ENCODE results near the gene PPP1CA. TPM values are rescaled to one million over a fixed set of nuclear protein-coding genes. Genes with fewer than 3 reads are reported as not detected.

Gene PPP1CA
- polyA plus RNA-seq, 1 donor (not counting 4 experiments of a cell fraction or from before 2014, with no cell fraction given), result 122 TPM

GRCh38 chr11:67369275-67369674 lies 32.4 kb downstream of the PPP1CA start:
- FAIRE-seq, result no peak
- H3K9me1 ChIP-seq (ENCODE audit: control insufficient read depth, extremely low read depth, insufficient read depth, low read length), result no peaks in the 10 kb centered on the region
- H3K4me1 ChIP-seq (ENCODE audit: control insufficient read depth, extremely low read depth, insufficient read depth, low read length), result peaks cover 23% of the 10 kb centered on the region
- H3K36me3 ChIP-seq (ENCODE audit: control insufficient read depth in 2 of 2, extremely low read depth in 1 of 2, insufficient read depth in 2 of 2, low read length in 2 of 2), result peaks cover 4 to 6% of the 10 kb centered on the region in 2 experiments
- no peaks in the 10 kb centered on the region for H3K79me2 ChIP-seq (ENCODE audit: control insufficient read depth, insufficient read depth, low read length)
- no peak for TF ChIP-seq EZH2 (IDR thresholded peaks at IDR 0.05; ENCODE audit: low read length)
- peaks cover 5% of the 10 kb centered on the region for H4K20me1 ChIP-seq (ENCODE audit: control insufficient read depth, extremely low read depth, insufficient read depth, low read length)
- H3K27me3 ChIP-seq (ENCODE audit: control insufficient read depth, extremely low read depth, insufficient read depth, low read length), result no peaks in the 10 kb centered on the region
- no peak overlapping the region for H3K4me2 ChIP-seq (ENCODE audit: control insufficient read depth, extremely low read depth, insufficient read depth, low read depth, low read length)
- no peak overlapping the region for H3K9ac ChIP-seq (ENCODE audit: control insufficient read depth, extremely low read depth, insufficient read depth, low read length)
- no peak overlapping the region for H3K27ac ChIP-seq (ENCODE audit: control insufficient read depth, insufficient read depth, low read length)
- DNase-seq (ENCODE audit: low read depth, low spot score), result no peak
- no peak overlapping the region for H3K4me3 ChIP-seq (ENCODE audit: control insufficient read depth in 2 of 3, extremely low read depth in 1 of 3, insufficient read depth in 2 of 3, low read depth in 1 of 3, low read length in 3 of 3)
- H3K9me3 ChIP-seq (ENCODE audit: control insufficient read depth, low read depth, low read length), result no peaks in the 10 kb centered on the region
- H2AFZ ChIP-seq (ENCODE audit: control insufficient read depth, low read length), result no peak overlapping the region
- dilution Hi-C loops (cut with MboI; ENCODE audit: extremely low pct_ligation_motif_present, low sequenced_read_pairs), result no loop called here

GRCh38 chr11:67368621-67369020 lies 33.0 kb downstream of the PPP1CA start:
- Histone ChIP-seq H3K4me1 (ENCODE audit: control insufficient read depth, extremely low read depth, insufficient read depth, low read length) (peaks cover 17% of the 10 kb centered on the region), H3K27ac (ENCODE audit: control insufficient read depth, insufficient read depth, low read length) (no peak overlapping the region), H3K4me3 (ENCODE audit: control insufficient read depth in 2 of 3, extremely low read depth in 1 of 3, insufficient read depth in 2 of 3, low read depth in 1 of 3, low read length in 3 of 3) (no peak overlapping the region), H3K9me3 (ENCODE audit: control insufficient read depth, low read depth, low read length) (no peaks in the 10 kb centered on the region), H4K20me1 (ENCODE audit: control insufficient read depth, extremely low read depth, insufficient read depth, low read length) (peaks cover 5% of the 10 kb centered on the region), H3K79me2 (ENCODE audit: control insufficient read depth, insufficient read depth, low read length) (no peaks in the 10 kb centered on the region), H3K9me1 (ENCODE audit: control insufficient read depth, extremely low read depth, insufficient read depth, low read length) (no peaks in the 10 kb centered on the region), H3K9ac (ENCODE audit: control insufficient read depth, extremely low read depth, insufficient read depth, low read length) (no peak overlapping the region), H2AFZ (ENCODE audit: control insufficient read depth, low read length) (no peak overlapping the region), H3K27me3 (ENCODE audit: control insufficient read depth, extremely low read depth, insufficient read depth, low read length) (no peaks in the 10 kb centered on the region), H3K36me3 (ENCODE audit: control insufficient read depth in 2 of 2, extremely low read depth in 1 of 2, insufficient read depth in 2 of 2, low read length in 2 of 2) (peaks cover 4 to 6% of the 10 kb centered on the region in 2 experiments), H3K4me2 (ENCODE audit: control insufficient read depth, extremely low read depth, insufficient read depth, low read depth, low read length) (no peak overlapping the region)
- dilution Hi-C loops (cut with MboI; ENCODE audit: extremely low pct_ligation_motif_present, low sequenced_read_pairs), result no loop called here
- DNase-seq (ENCODE audit: low read depth, low spot score), result no peak
- no peak for TF ChIP-seq EZH2 (IDR thresholded peaks at IDR 0.05; ENCODE audit: low read length)
- no peak for FAIRE-seq

GRCh38 chr11:67367761-67368227 lies 33.9 kb downstream of the PPP1CA start:
- dilution Hi-C loops (cut with MboI; ENCODE audit: extremely low pct_ligation_motif_present, low sequenced_read_pairs), result no loop called here
- no peaks in the 10 kb centered on the region for H3K79me2 ChIP-seq (ENCODE audit: control insufficient read depth, insufficient read depth, low read length)
- no peaks in the 10 kb centered on the region for H3K9me3 ChIP-seq (ENCODE audit: control insufficient read depth, low read depth, low read length)
- no peaks in the 10 kb centered on the region for H3K9me1 ChIP-seq (ENCODE audit: control insufficient read depth, extremely low read depth, insufficient read depth, low read length)
- peaks cover 4 to 6% of the 10 kb centered on the region in 2 experiments for H3K36me3 ChIP-seq (ENCODE audit: control insufficient read depth in 2 of 2, extremely low read depth in 1 of 2, insufficient read depth in 2 of 2, low read length in 2 of 2)
- H3K4me3 ChIP-seq (ENCODE audit: control insufficient read depth in 2 of 3, extremely low read depth in 1 of 3, insufficient read depth in 2 of 3, low read depth in 1 of 3, low read length in 3 of 3), result no peak overlapping the region
- H3K9ac ChIP-seq (ENCODE audit: control insufficient read depth, extremely low read depth, insufficient read depth, low read length), result no peak overlapping the region
- FAIRE-seq (peak; percentile 51), DNase-seq (ENCODE audit: low read depth, low spot score) (no peak)
- H3K4me2 ChIP-seq (ENCODE audit: control insufficient read depth, extremely low read depth, insufficient read depth, low read depth, low read length), result no peak overlapping the region
- peaks cover 17% of the 10 kb centered on the region for H3K4me1 ChIP-seq (ENCODE audit: control insufficient read depth, extremely low read depth, insufficient read depth, low read length)
- H3K27ac ChIP-seq (ENCODE audit: control insufficient read depth, insufficient read depth, low read length), result no peak overlapping the region
- H2AFZ ChIP-seq (ENCODE audit: control insufficient read depth, low read length), result no peak overlapping the region
- peaks cover 5% of the 10 kb centered on the region for H4K20me1 ChIP-seq (ENCODE audit: control insufficient read depth, extremely low read depth, insufficient read depth, low read length)
- H3K27me3 ChIP-seq (ENCODE audit: control insufficient read depth, extremely low read depth, insufficient read depth, low read length), result no peaks in the 10 kb centered on the region
- TF ChIP-seq CTCF (optimal IDR thresholded peaks at IDR 0.05 in 1 of 3, IDR thresholded peaks at IDR 0.05 in 1 of 3, conservative IDR thresholded peaks at IDR 0.05 in 1 of 3; ENCODE audit: extremely low read depth in 1 of 3, insufficient read depth in 2 of 3, low read length in 3 of 3) (no peak), EZH2 (IDR thresholded peaks at IDR 0.05; ENCODE audit: low read length) (no peak)

All from keratinocyte (primary cell).